Stimulated activated effector memory CD8-positive, alpha-beta T cell treated with anti-CD3 and anti-CD28 coated beads, Interleukin-12 subunit alpha, Interleukin-12 subunit beta, amount 100 ng/mL, for 72 hours (primary cell): Measurements from ENCODE around the gene ZNF446.
A peak's percentile ranks its signal among the peaks of the same experiment; 100 is the strongest.

Experiments
- ATAC-seq: fragments of 150-1000 bp; cut with Tn5 transposase; 2 replicates; pipeline ENCODE4 v1.10.0; 2021
- DNase-seq, 2 donors: peaks; one replicate each; pipeline ENCODE4 v3.0.0; 2021 to 2022; ENCODE audit warnings: low spot score in 2 of 2
- H3K27ac Mint-ChIP-seq: one replicate; pipeline ENCODE4 v1.8.0; 2022; ENCODE audit warnings: mild to moderate bottlenecking, mixed read lengths
- H3K36me3 Mint-ChIP-seq: one replicate; pipeline ENCODE4 v1.8.0; 2022; ENCODE audit warnings: mild to moderate bottlenecking, mixed read lengths
- H3K4me1 Mint-ChIP-seq: one replicate; pipeline ENCODE4 v1.8.0; 2022; ENCODE audit warnings: mixed read lengths
- H3K4me3 Mint-ChIP-seq: one replicate; pipeline ENCODE4 v1.8.0; 2022; ENCODE audit warnings: mild to moderate bottlenecking, mixed read lengths
- H3K9me3 Mint-ChIP-seq: one replicate; pipeline ENCODE4 v1.8.0; 2022; ENCODE audit warnings: mixed read lengths

ZNF446 gene

DNA sequence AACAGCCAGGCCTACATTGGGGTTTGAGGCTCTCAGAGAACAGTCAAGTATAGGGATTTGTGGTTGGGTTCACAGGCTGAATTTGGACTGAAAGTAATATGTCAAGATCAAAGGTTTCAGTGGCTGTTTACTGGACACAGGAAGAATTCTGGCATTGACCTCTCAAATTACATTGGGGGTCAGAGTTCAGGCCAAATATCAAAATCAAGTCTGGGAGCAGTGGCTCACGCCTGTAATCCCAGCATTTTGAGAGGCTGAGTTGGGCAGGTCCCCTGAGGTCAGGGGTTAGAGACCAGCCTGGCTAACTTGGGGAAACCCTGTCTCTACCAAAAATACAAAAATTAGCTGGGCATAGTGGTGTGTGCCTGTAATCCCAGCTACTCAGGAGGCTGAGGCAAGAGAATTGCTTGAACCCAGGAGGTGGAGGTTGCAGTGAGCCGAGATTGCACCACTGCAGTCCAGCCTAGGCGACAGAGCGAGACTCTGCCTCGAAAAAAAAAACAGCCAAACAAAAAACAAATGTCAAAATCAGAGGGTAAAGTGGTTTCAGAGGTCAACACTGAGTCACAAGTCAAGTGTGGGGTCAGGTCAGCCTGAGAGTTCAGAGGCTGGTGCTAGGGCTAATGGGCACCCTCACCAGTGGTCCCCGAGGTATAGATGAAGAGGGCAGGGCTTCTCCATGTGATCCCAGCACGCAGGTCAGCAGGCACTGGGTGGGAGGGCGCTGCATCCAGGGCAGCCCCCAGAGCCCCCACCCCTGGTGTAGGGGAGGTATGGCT lies 34.1 kb downstream of the ZNF446 start:
- H3K27ac Mint-ChIP-seq, result peak overlapping the region; percentile 37
- ATAC-seq, result no peak

DNA sequence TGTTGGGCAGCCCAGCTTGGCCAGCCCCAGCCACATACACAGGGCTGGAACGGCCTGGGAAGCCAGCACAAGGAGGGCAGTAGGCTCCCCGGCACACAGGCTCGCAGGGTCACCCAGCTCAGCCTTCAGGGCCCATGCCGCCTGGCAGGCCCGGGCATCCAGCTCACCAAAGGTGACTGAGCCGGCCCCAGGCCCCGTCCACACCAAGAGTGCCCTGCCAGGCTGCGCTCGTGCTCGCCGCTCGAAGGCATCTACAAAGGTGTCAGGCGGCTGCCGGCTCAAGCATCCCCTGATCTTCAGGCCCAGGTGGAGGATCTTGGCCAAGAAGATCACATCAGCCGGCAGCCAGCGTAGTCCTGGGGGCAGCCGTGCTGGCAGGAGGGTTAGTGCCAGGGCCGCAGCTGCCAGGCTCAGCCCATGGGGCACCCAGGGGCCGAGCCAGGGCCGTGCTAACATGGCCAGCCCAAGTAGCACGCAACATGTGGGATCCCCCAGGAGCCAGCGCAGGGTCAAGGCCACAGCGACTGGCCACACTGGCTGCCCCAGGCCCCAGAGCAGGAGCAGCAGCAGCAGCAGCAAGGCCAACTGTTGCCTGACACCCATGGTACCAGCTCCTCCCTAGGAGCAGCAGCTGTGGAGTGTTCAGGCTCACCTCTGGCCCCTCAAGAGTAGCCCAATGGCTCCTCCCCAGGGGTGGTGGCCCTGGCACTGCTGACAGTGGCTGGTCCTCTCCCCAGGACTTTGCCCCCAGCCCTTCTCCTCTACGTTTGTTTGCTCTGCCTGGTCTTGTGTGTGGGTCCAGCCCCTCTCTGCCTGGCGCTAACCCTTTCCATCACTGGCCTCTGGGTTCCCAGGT lies 35.4 kb downstream of the ZNF446 start, which contains the start of gene SLC27A5:
Gene SLC27A5, minus strand, starts transcription at position 640 of the 856 bp plus-strand sequence. Its CDS starts 37 bp downstream, at position 603.
- H3K4me3 Mint-ChIP-seq, result no peak within 1 kb of the TSS
- peak within 1 kb of the TSS; percentile 77 for H3K27ac Mint-ChIP-seq
- no peak for DNase-seq
- H3K4me1 Mint-ChIP-seq, result peaks cover 33% of the 10 kb centered on the region
- H3K9me3 Mint-ChIP-seq, result peaks cover 4% of the 10 kb centered on the region
- peaks cover 43% of the 10 kb centered on the region for H3K36me3 Mint-ChIP-seq
- ATAC-seq, result no peak

More for the DNA sequence above, 34.1 kb downstream of the ZNF446 start:
- no peak overlapping the region for H3K4me3 Mint-ChIP-seq
- H3K36me3 Mint-ChIP-seq, result peaks cover 30% of the 10 kb centered on the region
- H3K4me1 Mint-ChIP-seq, result peaks cover 23% of the 10 kb centered on the region
- peaks cover 4% of the 10 kb centered on the region for H3K9me3 Mint-ChIP-seq
- no peak for DNase-seq

DNA sequence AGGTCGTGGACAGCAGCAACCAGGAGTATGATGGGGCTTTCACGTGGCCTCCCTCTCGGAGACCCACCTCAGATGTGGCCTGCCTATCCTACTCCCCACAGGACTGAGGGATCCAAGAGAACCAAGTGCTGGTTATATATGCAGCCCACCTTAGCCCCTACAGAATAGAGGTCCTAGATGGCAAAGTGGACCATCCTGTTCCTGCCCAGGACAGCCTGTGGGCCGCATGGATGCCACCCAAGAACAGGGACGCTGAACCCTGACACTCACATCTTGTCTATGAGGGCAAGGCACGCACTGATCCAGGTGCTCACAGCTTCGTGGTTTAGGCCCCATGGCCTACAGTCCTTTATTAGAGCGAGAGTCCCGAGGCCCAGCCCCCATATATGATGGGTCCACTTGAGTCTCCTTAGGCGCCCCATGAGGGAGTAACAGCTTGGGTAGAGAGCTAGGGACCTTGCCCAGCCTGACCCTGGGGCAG lies 37.1 kb downstream of the ZNF446 start:
- ATAC-seq (peak; percentile 1), DNase-seq (no peak)
- H3K27ac Mint-ChIP-seq, result peak overlapping the region; percentile 86
- H3K4me1 Mint-ChIP-seq, result peaks cover 44% of the 10 kb centered on the region
- H3K4me3 Mint-ChIP-seq, result peak overlapping the region; percentile 82
- H3K36me3 Mint-ChIP-seq, result peaks cover 47% of the 10 kb centered on the region
- no peaks in the 10 kb centered on the region for H3K9me3 Mint-ChIP-seq

DNA sequence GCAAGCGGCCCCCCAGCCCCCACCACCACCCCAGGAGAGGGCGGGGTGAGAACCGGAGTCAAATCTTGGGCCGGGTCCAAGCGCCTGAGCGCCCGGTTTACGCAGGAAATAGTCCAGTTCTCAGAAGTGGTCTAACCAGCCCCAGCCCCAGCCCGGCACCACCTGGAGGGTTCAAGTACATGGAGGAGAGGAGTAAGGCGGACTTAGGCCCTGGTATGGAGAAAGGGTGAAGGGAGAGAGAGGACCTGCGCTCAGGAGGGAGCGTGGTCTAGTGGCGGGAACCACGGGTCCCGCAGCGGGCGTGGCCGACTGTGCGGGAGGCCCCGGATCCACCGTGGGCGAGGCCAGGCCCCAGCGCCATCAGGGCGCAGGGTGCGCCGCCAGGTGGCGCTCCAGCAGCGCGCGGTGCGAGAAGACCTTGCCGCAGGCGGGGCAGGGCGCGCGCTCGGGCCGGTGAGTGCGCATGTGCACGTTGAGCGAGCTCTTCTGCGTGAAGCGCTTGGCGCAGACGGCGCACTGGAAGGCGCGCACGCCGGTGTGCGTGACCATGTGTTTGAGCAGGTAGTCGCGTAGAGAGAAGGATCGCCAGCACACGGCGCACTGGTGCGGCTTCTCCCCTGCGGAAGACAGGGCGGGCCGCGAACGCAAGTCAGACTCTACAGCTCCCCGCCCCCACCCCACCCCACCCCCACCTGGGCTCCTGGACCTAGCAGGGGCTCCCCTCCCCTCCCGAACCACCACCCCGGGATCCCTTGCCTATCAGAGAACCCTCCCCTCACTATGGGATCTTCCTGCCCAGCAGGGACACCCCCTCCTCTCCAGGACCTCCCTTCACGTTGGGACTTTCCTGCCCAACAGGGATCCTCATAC lies 37.8 kb downstream of the ZNF446 start:
- Mint-ChIP-seq H3K9me3 (no peaks in the 10 kb centered on the region), H3K36me3 (peaks cover 50% of the 10 kb centered on the region), H3K4me1 (peaks cover 51% of the 10 kb centered on the region), H3K4me3 (peak overlapping the region; percentile 82), H3K27ac (peak overlapping the region; percentile 86)
- peak; percentile 93 for ATAC-seq
- peak; percentile 96 to 98 for DNase-seq

DNA sequence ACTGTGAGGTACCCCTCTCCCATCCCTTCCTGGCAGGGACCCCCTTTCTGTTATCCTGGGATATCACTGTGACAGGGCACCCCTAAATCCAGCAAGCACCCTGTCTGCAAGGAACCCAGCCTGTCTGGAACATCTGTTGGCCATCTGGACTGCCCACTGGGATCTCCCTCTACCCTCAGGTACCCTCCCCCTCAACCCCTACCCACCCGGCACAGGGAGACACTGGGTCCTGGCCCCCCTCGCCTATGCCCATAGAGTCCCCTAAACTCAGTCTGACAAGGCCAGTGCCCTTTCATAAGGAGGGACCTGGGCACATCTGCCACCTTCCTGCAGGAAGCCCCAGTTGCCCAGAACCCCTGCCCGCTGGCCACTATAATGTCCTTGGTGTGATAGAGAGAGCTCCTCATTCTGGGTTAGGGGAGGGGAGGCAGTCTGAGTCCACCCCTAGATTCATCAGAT lies 38.4 kb downstream of the ZNF446 start:
- Mint-ChIP-seq H3K9me3 (no peaks in the 10 kb centered on the region), H3K4me3 (peak overlapping the region; percentile 82), H3K4me1 (peaks cover 58% of the 10 kb centered on the region), H3K36me3 (peaks cover 57% of the 10 kb centered on the region), H3K27ac (peak overlapping the region; percentile 86)
- DNase-seq (no peak), ATAC-seq (no peak)

DNA sequence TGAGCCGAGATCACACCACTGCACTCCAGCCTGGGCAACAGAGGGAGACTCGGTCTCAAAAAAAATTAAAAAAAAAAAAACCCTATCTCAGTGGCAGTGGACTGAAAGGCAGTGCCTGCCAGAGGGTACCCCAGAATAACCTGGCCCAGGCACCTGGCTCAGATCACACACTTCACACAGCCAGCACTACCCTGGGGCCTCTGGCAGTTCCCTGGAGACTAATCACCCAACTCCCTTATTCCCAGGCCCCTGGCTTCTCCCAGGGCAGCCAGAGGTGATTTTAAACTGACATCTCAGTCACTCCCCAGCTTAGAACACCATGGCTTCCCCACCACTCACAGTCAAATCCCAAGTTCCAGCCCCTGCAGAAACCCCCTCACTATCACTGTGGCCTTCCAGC lies 39.1 kb downstream of the ZNF446 start:
- Mint-ChIP-seq H3K4me1 (peaks cover 65% of the 10 kb centered on the region), H3K36me3 (peaks cover 64% of the 10 kb centered on the region), H3K4me3 (peak overlapping the region; percentile 82), H3K27ac (peak overlapping the region; percentile 54), H3K9me3 (no peaks in the 10 kb centered on the region)
- DNase-seq, result no peak
- ATAC-seq, result no peak

DNA sequence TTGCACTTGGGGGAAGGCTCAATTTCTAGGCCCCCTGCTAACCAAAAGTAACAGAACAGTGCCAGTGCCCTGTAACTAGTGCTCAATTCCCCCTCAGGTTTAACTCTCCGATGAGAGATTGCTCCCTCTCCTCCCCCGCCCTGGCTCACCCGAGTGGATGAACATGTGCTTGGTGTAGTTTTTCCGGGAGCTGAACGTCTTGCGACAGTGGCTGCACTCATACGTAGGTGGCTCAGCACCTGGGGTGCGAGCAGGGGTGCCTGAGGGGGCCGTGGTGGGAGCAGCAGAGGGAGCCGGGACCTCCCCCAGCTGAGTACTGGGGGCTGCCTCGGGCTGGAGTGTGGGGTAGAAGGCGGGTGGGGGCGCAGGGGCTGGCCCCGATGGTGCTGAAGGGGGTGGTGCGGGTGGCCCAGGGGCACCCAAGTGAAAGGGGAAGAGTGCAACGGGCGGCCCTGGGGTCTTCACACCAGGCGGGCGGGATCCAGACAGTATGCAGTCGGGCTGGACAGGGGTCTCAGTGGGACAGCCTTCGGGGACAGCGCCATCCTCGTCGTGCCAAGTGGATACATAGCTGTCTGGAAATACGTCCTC lies 40.2 kb downstream of the ZNF446 start:
- peak overlapping the region; percentile 54 for H3K27ac Mint-ChIP-seq
- H3K4me3 Mint-ChIP-seq, result peak overlapping the region; percentile 82
- peaks cover 64% of the 10 kb centered on the region for H3K36me3 Mint-ChIP-seq

DNA sequence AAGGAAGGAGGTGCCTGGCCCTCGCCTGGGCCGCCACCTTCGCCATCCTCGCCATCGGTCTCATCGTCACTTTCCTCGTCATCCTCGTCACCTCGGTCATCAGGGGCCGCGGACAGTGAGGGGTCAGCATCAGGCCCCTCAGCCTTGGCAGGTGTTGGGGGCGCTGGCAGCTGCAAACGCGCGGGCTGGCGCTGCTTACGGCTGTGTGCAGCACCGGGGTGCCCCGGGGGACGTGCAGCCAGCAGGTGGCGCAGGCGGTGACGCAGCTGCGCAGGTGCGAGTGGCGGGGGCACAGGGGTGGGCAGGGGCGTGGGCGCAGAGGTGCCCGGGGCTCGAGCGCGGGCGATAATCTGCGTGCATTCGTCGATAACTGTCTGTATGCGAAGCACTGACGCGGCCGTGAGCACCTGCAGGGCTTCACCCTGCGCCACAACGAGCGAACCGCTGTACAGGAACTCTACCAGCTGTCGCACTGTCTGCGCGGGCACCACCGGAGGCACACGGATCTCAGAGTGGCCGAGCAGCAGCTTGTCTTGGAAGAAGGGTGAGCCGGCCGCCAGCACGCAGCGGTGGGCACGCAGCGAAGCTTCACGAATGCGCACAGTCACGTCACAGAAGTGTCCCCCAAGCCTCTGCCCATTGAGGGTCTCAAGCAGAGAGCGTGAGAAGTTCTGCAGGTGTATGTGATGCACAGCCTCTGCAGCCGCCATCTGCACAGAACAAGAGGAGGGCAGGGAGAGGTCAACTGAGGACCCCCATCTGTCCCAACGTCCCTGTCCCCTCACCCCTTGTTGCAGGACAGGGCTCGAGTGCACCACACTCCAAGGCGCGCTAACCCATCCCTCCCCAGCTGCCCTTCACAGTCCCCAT lies 41.0 kb downstream of the ZNF446 start:
- Mint-ChIP-seq H3K4me1 (peaks cover 69% of the 10 kb centered on the region), H3K9me3 (no peaks in the 10 kb centered on the region), H3K27ac (peak overlapping the region; percentile 99), H3K4me3 (peak overlapping the region; percentile 98), H3K36me3 (peaks cover 60% of the 10 kb centered on the region)
- DNase-seq (no peak), ATAC-seq (no peak)

More for the DNA sequence above, 40.2 kb downstream of the ZNF446 start:
- DNase-seq (no peak), ATAC-seq (no peak)
- Mint-ChIP-seq H3K4me1 (peaks cover 69% of the 10 kb centered on the region), H3K9me3 (no peaks in the 10 kb centered on the region)

DNA sequence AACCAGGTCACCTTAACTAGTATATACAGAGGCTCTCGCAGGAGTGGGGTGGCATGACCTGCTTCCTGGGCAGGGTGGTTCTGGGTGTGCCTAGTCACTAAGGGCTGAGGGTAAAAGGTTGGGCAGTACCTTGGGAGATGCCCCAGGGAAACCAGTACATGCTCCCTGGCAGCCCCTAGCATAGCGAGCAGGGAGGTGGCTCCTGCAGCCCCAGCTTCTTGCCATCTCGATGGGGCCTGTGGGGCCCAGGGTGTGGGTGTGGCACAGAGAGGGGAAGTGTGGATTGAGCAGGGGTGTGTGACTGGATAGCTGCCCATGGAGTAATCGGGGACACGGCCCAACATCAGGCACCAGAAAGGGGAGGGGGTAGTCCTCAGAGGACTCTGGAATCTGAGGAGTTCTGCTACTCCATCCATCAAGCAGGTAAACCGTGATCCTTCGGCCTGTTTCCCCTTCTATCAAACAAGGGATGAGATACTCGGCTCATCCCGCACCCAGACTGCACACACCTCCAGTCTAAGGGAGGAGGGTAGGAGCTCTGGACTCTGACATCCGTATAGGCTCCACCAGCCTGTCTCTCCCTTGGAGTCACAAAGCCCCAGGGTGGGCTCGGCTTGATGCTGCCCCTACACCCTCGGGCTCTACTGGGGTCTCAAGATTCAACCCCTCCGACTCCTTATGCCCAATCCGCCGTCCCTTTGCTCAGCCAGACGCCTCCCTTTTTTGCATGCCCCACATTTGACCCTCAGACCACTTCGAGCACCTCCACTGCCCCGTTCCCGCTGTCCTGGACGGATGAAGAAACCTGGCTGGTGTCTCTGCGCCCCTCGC lies 42.3 kb downstream of the ZNF446 start:
- ATAC-seq, result no peak
- DNase-seq, result no peak
- Mint-ChIP-seq H3K4me1 (peaks cover 61% of the 10 kb centered on the region), H3K4me3 (peak overlapping the region; percentile 98), H3K27ac (peak overlapping the region; percentile 99), H3K36me3 (peaks cover 52% of the 10 kb centered on the region), H3K9me3 (no peaks in the 10 kb centered on the region)

DNA sequence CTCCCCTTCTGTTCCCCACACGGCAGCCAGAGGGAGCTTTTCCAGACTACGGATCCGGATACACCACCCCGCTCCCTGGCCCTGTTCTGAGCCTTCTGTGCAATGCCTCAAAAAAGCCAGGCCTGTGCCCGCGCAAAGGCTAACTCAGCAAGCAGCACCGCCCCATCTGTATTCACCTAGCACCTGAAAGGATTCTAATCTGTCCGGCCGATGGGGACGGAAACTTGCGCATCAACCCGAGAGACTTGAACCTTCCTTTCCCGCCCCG lies 42.9 kb downstream of the ZNF446 start:
- ATAC-seq (peak; percentile 16), DNase-seq (no peak)
- peaks cover 55% of the 10 kb centered on the region for H3K4me1 Mint-ChIP-seq
- peak overlapping the region; percentile 98 for H3K4me3 Mint-ChIP-seq
- no peaks in the 10 kb centered on the region for H3K9me3 Mint-ChIP-seq
- peaks cover 46% of the 10 kb centered on the region for H3K36me3 Mint-ChIP-seq
- peak overlapping the region; percentile 99 for H3K27ac Mint-ChIP-seq

DNA sequence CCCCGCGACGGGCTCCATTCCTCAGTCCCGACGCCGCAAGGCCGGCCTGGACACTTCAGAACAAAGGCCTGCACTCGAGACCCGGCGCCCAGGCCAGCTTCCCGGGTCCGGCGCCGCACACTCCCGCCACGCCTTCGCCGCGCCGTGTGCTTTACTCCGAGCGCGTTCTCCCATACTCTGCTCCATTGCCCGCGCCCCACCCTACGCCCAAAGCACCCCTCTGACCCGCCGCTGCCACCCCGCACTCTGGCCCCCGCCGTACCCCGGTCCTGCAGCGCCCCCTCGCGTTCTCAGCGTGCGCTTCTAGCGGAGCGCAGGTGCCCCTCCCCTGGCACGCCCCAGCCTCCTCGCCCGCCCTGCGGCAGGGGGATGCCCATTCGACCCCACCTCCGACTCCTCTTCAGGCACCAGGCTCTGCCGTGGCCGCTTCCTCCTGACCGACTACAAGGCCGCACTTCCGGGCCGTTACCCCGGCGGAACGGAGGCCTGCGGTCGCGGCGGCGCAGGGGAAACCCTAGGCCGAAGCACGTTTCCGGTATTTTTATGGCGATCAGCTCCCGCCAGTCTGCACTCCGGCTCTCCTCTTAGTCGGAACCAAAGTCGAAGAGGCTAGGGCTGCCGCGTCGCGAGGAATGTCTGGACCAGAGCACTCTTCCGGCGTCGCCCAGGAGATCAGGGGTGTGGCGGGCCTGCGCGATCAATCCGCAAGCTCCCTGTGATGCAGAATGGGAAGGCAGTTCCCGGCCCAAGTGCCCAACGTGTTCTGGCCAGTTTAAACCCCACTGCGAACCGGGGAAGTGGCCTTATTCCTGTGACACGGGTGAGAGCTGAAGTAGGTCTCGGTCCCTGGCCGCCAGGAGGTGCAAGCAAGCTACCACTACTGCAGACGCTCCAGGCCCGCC lies 43.5 kb downstream of the ZNF446 start, which contains the start of gene ZBTB45:
Gene ZBTB45, minus strand, starts transcription at position 456 of the 902 bp plus-strand sequence. CDS start 2,137 bp downstream, outside the sequence.
- Mint-ChIP-seq H3K9me3 (no peaks in the 10 kb centered on the region), H3K4me3 (peak within 1 kb of the TSS; percentile 98), H3K27ac (peak within 1 kb of the TSS; percentile 99), H3K4me1 (peaks cover 49% of the 10 kb centered on the region), H3K36me3 (peaks cover 40% of the 10 kb centered on the region)
- ATAC-seq, result peak; percentile 89
- DNase-seq, result peak; percentile 94 to 97

DNA sequence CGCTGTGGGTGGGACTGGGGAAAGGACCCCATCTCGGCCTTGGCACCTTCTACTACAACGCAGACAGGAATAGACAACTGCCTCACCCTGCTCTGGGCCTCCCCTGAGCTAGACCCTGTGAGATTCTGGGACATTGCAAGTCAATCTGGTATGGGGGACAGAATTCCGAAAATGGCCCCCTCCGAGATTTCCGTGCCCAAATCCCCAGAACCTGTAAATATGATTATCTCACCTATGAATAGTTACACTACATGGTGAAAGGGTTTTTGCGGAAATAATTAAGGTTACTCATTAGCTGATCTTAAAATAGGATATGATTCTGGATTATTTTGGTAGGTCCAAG lies 44.1 kb downstream of the ZNF446 start:
- Mint-ChIP-seq H3K27ac (peak overlapping the region; percentile 99), H3K4me1 (peaks cover 47% of the 10 kb centered on the region), H3K36me3 (peaks cover 34% of the 10 kb centered on the region), H3K9me3 (no peaks in the 10 kb centered on the region), H3K4me3 (peak overlapping the region; percentile 98)
- ATAC-seq, result no peak
- DNase-seq, result no peak
